A673 (cell line): ENCODE measurements around the gene IGF2BP1.

Source experiments
- EZH2 ChIP-seq: fragments of 200-600 bp; sonication (generic); IDR thresholded peaks from 2 replicates; pipeline ENCODE4 v1.6.1; 2017; ENCODE audit warnings: borderline replicate concordance, low read depth, mild to moderate bottlenecking, mixed read lengths, antibody characterized with exemption, low read length; ENCODE audit not compliant: poor library complexity, severe bottlenecking
- TF ChIP-seq, protein P1 (sequence below): fragments of 300-800, 200-600 bp; sonication (generic); conservative IDR thresholded peaks from 2 replicates; pipeline ENCODE4 v1.5.1; 2017; ENCODE audit warnings: low read depth, mild to moderate bottlenecking, antibody characterized with exemption, low read length, moderate library complexity, mixed read lengths

DNA sequence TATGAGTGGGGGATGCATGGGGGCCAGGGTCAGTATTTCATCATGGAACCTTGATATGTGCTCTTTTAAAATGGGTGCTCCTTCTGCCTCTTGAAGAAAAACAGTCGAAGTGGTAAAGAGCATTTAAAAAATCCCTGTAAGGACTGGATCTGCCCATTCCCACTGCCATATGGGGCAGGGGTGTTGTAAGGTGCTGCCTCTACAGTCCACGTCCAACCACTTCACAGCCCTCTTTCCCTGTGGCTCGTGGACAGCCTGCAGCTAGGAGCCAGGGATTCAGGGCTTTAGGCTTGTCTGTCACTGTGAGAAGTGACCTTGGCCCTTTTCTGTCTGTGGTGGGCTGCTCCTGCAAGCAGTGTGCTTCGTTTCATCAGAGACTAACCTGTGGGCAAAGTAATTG is 44.3 kb downstream of the IGF2BP1 start:
- TF ChIP-seq, protein P1, sequence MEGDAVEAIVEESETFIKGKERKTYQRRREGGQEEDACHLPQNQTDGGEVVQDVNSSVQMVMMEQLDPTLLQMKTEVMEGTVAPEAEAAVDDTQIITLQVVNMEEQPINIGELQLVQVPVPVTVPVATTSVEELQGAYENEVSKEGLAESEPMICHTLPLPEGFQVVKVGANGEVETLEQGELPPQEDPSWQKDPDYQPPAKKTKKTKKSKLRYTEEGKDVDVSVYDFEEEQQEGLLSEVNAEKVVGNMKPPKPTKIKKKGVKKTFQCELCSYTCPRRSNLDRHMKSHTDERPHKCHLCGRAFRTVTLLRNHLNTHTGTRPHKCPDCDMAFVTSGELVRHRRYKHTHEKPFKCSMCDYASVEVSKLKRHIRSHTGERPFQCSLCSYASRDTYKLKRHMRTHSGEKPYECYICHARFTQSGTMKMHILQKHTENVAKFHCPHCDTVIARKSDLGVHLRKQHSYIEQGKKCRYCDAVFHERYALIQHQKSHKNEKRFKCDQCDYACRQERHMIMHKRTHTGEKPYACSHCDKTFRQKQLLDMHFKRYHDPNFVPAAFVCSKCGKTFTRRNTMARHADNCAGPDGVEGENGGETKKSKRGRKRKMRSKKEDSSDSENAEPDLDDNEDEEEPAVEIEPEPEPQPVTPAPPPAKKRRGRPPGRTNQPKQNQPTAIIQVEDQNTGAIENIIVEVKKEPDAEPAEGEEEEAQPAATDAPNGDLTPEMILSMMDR = no peak
- no peak for TF ChIP-seq EZH2
